ENCODE measurements around the gene PRPF40A.

PRPF40A gene

DNA sequence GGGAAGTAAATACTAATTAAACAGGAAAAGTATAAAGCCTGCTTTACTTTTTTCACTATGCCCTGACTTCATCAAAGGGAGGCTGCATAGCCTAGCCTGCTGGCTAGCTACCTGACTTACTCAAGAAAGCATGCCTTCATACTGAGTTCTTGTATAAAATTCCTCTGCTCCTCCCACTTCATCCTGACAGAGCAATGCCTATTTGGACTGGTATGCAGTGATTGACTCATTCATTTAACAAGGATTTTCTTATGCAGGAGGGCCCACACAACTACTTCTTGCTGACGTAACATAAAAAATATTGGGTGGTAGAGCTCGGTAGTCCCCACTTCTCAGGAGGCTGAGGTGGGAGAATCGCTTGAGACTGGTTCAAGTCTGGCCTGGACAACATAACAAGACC, 70.5 kb downstream of the PRPF40A start (continued):
- TF ChIP-seq, protein P1, sequence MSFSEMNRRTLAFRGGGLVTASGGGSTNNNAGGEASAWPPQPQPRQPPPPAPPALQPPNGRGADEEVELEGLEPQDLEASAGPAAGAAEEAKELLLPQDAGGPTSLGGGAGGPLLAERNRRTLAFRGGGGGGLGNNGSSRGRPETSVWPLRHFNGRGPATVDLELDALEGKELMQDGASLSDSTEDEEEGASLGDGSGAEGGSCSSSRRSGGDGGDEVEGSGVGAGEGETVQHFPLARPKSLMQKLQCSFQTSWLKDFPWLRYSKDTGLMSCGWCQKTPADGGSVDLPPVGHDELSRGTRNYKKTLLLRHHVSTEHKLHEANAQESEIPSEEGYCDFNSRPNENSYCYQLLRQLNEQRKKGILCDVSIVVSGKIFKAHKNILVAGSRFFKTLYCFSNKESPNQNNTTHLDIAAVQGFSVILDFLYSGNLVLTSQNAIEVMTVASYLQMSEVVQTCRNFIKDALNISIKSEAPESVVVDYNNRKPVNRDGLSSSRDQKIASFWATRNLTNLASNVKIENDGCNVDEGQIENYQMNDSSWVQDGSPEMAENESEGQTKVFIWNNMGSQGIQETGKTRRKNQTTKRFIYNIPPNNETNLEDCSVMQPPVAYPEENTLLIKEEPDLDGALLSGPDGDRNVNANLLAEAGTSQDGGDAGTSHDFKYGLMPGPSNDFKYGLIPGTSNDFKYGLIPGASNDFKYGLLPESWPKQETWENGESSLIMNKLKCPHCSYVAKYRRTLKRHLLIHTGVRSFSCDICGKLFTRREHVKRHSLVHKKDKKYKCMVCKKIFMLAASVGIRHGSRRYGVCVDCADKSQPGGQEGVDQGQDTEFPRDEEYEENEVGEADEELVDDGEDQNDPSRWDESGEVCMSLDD (tag by site-specific recombination; IDR thresholded peaks at IDR 0.05) = no peak

DNA sequence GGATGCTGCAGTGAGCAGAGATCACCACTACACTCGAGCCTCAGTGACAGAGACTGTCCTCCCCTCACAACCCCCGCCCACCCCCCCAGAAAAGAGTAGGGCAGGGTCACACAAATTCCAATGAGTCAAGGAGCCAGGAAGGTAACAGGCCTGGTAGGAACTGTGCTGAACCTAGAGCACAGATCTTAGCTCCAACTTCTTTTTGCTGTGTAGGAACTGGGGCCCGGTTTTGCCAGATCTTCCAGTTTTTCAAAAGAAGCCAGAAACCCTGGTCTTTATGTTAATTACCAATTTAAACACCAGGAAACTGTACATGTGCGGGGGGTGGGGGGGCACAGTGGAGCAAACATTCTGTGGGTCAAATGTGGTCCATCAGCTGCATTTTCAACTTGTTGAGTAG, 71.0 kb downstream of the PRPF40A start:
- TF ChIP-seq, protein P2, sequence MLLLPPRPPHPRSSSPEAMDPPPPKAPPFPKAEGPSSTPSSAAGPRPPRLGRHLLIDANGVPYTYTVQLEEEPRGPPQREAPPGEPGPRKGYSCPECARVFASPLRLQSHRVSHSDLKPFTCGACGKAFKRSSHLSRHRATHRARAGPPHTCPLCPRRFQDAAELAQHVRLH (tag by site-specific recombination; IDR thresholded peaks at IDR 0.05) = no peak
- no peak for TF ChIP-seq SP3 (tag by site-specific recombination; IDR thresholded peaks at IDR 0.05)
- no peak for TF ChIP-seq ZNF560 (tag by site-specific recombination; IDR thresholded peaks at IDR 0.05; ENCODE audit: borderline replicate concordance)
- TF ChIP-seq, protein P3, sequence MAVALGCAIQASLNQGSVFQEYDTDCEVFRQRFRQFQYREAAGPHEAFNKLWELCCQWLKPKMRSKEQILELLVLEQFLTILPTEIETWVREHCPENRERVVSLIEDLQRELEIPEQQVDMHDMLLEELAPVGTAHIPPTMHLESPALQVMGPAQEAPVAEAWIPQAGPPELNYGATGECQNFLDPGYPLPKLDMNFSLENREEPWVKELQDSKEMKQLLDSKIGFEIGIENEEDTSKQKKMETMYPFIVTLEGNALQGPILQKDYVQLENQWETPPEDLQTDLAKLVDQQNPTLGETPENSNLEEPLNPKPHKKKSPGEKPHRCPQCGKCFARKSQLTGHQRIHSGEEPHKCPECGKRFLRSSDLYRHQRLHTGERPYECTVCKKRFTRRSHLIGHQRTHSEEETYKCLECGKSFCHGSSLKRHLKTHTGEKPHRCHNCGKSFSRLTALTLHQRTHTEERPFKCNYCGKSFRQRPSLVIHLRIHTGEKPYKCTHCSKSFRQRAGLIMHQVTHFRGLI (tag by site-specific recombination; IDR thresholded peaks at IDR 0.05) = no peak
- no peak for TF ChIP-seq SCRT2 (tag by site-specific recombination; IDR thresholded peaks at IDR 0.05)
- TF ChIP-seq, protein P4, sequence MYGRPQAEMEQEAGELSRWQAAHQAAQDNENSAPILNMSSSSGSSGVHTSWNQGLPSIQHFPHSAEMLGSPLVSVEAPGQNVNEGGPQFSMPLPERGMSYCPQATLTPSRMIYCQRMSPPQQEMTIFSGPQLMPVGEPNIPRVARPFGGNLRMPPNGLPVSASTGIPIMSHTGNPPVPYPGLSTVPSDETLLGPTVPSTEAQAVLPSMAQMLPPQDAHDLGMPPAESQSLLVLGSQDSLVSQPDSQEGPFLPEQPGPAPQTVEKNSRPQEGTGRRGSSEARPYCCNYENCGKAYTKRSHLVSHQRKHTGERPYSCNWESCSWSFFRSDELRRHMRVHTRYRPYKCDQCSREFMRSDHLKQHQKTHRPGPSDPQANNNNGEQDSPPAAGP (tag by site-specific recombination; IDR thresholded peaks at IDR 0.05) = no peak
- TF ChIP-seq, protein P5, sequence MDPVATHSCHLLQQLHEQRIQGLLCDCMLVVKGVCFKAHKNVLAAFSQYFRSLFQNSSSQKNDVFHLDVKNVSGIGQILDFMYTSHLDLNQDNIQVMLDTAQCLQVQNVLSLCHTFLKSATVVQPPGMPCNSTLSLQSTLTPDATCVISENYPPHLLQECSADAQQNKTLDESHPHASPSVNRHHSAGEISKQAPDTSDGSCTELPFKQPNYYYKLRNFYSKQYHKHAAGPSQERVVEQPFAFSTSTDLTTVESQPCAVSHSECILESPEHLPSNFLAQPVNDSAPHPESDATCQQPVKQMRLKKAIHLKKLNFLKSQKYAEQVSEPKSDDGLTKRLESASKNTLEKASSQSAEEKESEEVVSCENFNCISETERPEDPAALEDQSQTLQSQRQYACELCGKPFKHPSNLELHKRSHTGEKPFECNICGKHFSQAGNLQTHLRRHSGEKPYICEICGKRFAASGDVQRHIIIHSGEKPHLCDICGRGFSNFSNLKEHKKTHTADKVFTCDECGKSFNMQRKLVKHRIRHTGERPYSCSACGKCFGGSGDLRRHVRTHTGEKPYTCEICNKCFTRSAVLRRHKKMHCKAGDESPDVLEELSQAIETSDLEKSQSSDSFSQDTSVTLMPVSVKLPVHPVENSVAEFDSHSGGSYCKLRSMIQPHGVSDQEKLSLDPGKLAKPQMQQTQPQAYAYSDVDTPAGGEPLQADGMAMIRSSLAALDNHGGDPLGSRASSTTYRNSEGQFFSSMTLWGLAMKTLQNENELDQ (tag by site-specific recombination; IDR thresholded peaks at IDR 0.05; ENCODE audit: low read depth) = no peak
- no peak for TF ChIP-seq ZNF394 (tag by site-specific recombination; IDR thresholded peaks at IDR 0.05; ENCODE audit: borderline replicate concordance)
- TF ChIP-seq ZNF426 (tag by site-specific recombination; IDR thresholded peaks at IDR 0.05) = no peak
- TF ChIP-seq ZNF19 (tag by site-specific recombination; IDR thresholded peaks at IDR 0.05; ENCODE audit: low read depth) = no peak
- TF ChIP-seq, protein P6, sequence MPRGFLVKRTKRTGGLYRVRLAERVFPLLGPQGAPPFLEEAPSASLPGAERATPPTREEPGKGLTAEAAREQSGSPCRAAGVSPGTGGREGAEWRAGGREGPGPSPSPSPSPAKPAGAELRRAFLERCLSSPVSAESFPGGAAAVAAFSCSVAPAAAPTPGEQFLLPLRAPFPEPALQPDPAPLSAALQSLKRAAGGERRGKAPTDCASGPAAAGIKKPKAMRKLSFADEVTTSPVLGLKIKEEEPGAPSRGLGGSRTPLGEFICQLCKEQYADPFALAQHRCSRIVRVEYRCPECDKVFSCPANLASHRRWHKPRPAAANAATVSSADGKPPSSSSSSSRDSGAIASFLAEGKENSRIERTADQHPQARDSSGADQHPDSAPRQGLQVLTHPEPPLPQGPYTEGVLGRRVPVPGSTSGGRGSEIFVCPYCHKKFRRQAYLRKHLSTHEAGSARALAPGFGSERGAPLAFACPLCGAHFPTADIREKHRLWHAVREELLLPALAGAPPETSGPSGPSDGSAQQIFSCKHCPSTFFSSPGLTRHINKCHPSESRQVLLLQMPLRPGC (tag by site-specific recombination; IDR thresholded peaks at IDR 0.05) = no peak
- TF ChIP-seq KLF16 (tag by site-specific recombination; IDR thresholded peaks at IDR 0.05) = no peak
- no peak for TF ChIP-seq KLF1 (tag by site-specific recombination; IDR thresholded peaks at IDR 0.05)
- TF ChIP-seq IKZF3 (tag by site-specific recombination; IDR thresholded peaks at IDR 0.05) = no peak
- TF ChIP-seq, protein P7, sequence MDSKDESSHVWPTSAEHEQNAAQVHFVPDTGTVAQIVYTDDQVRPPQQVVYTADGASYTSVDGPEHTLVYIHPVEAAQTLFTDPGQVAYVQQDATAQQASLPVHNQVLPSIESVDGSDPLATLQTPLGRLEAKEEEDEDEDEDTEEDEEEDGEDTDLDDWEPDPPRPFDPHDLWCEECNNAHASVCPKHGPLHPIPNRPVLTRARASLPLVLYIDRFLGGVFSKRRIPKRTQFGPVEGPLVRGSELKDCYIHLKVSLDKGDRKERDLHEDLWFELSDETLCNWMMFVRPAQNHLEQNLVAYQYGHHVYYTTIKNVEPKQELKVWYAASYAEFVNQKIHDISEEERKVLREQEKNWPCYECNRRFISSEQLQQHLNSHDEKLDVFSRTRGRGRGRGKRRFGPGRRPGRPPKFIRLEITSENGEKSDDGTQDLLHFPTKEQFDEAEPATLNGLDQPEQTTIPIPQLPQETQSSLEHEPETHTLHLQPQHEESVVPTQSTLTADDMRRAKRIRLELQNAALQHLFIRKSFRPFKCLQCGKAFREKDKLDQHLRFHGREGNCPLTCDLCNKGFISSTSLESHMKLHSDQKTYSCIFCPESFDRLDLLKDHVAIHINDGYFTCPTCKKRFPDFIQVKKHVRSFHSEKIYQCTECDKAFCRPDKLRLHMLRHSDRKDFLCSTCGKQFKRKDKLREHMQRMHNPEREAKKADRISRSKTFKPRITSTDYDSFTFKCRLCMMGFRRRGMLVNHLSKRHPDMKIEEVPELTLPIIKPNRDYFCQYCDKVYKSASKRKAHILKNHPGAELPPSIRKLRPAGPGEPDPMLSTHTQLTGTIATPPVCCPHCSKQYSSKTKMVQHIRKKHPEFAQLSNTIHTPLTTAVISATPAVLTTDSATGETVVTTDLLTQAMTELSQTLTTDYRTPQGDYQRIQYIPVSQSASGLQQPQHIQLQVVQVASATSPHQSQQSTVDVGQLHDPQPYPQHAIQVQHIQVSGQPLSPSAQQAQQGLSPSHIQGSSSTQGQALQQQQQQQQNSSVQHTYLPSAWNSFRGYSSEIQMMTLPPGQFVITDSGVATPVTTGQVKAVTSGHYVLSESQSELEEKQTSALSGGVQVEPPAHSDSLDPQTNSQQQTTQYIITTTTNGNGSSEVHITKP (tag by site-specific recombination; IDR thresholded peaks at IDR 0.05) = no peak
- TF ChIP-seq, protein P8, sequence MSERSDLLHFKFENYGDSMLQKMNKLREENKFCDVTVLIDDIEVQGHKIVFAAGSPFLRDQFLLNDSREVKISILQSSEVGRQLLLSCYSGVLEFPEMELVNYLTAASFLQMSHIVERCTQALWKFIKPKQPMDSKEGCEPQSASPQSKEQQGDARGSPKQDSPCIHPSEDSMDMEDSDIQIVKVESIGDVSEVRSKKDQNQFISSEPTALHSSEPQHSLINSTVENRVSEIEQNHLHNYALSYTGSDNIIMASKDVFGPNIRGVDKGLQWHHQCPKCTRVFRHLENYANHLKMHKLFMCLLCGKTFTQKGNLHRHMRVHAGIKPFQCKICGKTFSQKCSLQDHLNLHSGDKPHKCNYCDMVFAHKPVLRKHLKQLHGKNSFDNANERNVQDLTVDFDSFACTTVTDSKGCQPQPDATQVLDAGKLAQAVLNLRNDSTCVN (tag by site-specific recombination; optimal IDR thresholded peaks at IDR 0.05) = no peak
- TF ChIP-seq ZNF785 (tag by site-specific recombination; IDR thresholded peaks at IDR 0.05) = no peak
- no peak for TF ChIP-seq ZNF146 (tag by site-specific recombination; IDR thresholded peaks at IDR 0.05)
- no peak for TF ChIP-seq GLI2 (tag by site-specific recombination; IDR thresholded peaks at IDR 0.05; ENCODE audit: borderline replicate concordance, low read depth)
- Histone ChIP-seq H3K36me3 (ENCODE audit: control insufficient read depth in 2 of 2, insufficient read depth in 1 of 2, low read length in 2 of 2) (peaks cover 6 to 76% of the 10 kb centered on the region in 2 experiments; a peak in 2 of 3 replicates), H3K9me3 (ENCODE audit: control insufficient read depth, insufficient read depth, low read depth, low read length) (no peaks in the 10 kb centered on the region), H3K4me3 (ENCODE audit: low read depth, low read length) (no peak overlapping the region), H3K27ac (ENCODE audit: extremely low read depth, low read depth, low read length) (no peak overlapping the region), H3K4me1 (ENCODE audit: control insufficient read depth, insufficient read depth, low read length) (no peaks in the 10 kb centered on the region)
- POLR2A ChIA-PET = interaction anchor here (0.7 kb wide), 1 partner anchor 1153 kb away, joined by 3 read pairs; no protein-coding TSS in a partner anchor
- CTCF ChIA-PET = interaction anchor here (0.7 to 6.3 kb wide), 2 partner anchors 12 to 313 kb away, joined by 3 to 34 read pairs; no protein-coding TSS in a partner anchor
